HEK293 (cell line): ENCODE data around the gene TCEA3.

Experiments used
- PRDM2 ChIP-seq: fragments of 450-650 bp; formaldehyde crosslinking; IDR thresholded peaks from 2 replicates; pipeline ENCODE4 v1.5.1; 2016; ENCODE audit warnings: missing biosample characterization, missing genetic modification characterization, borderline replicate concordance
- REST ChIP-seq: fragments of 450-650 bp; formaldehyde crosslinking; IDR thresholded peaks from 2 replicates; pipeline ENCODE4 v1.5.1; 2016; ENCODE audit warnings: missing biosample characterization, missing genetic modification characterization
- ZNF24 ChIP-seq: fragments of 450-650 bp; formaldehyde crosslinking; IDR thresholded peaks from 2 replicates; pipeline ENCODE4 v1.5.1; 2016; ENCODE audit warnings: missing biosample characterization, missing genetic modification characterization
- ZNF280D ChIP-seq: fragments of 450-650 bp; formaldehyde crosslinking; IDR thresholded peaks from 2 replicates; pipeline ENCODE4 v1.5.1; 2016; ENCODE audit warnings: missing biosample characterization, missing genetic modification characterization
- ZNF558 ChIP-seq: fragments of 450-650 bp; formaldehyde crosslinking; IDR thresholded peaks from 2 replicates; pipeline ENCODE4 v1.5.1; 2016; ENCODE audit warnings: missing biosample characterization, missing genetic modification characterization
- TF ChIP-seq, protein P1 (sequence below): fragments of 450-650 bp; formaldehyde crosslinking; IDR thresholded peaks from 2 replicates; pipeline ENCODE4 v1.5.1; 2016; ENCODE audit warnings: missing biosample characterization, missing genetic modification characterization, low read depth

DNA sequence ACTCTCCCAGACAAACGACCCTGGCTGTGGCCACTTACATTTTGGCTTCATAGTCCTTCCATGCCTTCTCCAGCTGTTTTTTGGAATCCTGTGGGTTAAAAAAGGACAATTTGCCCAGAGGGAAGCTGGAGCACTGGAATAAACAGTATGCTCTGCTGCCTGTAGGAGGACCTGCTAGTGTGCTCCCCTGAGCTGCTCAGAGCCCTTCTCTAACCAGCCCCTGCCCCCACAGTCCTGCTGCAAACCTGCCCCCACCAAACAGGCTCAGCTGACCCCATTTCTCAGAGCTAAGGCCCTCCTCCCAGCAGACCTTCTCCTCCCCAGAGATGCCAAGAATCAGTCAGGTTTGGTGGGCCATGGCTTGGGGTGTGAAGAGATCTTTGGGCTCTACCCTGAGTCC, 26.9 kb upstream of the TCEA3 start:
- TF ChIP-seq ZNF558 (tag by site-specific recombination) (no peak), PRDM2 (tag by site-specific recombination) (no peak), ZNF280D (tag by site-specific recombination) (no peak), REST (no peak), ZNF24 (tag by site-specific recombination) (no peak)
- TF ChIP-seq, protein P1, sequence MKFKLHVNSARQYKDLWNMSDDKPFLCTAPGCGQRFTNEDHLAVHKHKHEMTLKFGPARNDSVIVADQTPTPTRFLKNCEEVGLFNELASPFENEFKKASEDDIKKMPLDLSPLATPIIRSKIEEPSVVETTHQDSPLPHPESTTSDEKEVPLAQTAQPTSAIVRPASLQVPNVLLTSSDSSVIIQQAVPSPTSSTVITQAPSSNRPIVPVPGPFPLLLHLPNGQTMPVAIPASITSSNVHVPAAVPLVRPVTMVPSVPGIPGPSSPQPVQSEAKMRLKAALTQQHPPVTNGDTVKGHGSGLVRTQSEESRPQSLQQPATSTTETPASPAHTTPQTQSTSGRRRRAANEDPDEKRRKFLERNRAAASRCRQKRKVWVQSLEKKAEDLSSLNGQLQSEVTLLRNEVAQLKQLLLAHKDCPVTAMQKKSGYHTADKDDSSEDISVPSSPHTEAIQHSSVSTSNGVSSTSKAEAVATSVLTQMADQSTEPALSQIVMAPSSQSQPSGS (tag by site-specific recombination), result no peak
